GM19452 (cell line): ENCODE data around the gene VPS51.

Source experiments
- ATAC-seq: cut with Tn5 transposase; IDR thresholded peaks from one replicate; pipeline ENCODE4 v1.9.1; 2021; ENCODE audit not compliant: unreplicated experiment

The VPS51 gene

DNA sequence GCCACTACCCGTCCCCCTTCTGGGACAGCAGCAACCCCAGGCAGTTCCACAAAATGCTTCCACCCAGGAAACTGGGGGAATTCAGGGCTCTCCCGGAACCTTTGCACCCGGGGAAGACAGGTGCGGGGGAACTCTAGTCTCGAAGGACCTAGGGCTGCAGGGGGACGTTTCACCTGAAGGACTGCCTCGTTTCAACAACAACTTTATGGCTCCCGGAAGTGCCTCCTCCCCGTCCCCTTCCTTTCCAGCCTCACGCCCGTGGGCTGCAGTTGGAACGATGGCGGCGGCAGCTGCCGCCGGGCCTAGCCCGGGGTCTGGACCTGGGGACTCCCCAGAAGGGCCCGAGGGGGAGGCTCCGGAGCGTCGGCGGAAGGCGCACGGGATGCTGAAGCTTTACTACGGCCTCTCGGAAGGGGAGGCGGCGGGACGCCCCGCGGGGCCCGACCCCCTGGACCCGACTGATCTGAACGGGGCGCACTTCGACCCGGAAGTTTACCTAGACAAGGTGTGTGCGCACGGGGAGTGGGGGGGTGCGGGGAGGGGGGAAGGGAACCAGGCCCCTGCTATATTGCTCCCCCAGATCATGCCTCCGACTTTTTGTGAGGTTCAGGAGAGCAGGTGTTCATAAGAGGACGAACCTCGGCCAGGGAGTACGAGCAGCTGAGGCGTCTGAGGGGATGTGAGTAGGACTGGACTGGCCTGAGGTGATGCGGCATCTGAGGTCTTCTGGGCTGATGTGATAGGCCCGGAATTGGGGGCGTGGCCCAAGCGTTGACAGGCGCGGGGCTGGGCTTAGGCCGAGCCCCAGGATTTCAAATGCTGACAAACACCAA is at the start of gene VPS51:
TSS of gene VPS51 (plus strand) at position 241 of the 833 bp plus-strand sequence. CDS start at position 278, 37 bp downstream.
- ATAC-seq, result peak; percentile 81

DNA sequence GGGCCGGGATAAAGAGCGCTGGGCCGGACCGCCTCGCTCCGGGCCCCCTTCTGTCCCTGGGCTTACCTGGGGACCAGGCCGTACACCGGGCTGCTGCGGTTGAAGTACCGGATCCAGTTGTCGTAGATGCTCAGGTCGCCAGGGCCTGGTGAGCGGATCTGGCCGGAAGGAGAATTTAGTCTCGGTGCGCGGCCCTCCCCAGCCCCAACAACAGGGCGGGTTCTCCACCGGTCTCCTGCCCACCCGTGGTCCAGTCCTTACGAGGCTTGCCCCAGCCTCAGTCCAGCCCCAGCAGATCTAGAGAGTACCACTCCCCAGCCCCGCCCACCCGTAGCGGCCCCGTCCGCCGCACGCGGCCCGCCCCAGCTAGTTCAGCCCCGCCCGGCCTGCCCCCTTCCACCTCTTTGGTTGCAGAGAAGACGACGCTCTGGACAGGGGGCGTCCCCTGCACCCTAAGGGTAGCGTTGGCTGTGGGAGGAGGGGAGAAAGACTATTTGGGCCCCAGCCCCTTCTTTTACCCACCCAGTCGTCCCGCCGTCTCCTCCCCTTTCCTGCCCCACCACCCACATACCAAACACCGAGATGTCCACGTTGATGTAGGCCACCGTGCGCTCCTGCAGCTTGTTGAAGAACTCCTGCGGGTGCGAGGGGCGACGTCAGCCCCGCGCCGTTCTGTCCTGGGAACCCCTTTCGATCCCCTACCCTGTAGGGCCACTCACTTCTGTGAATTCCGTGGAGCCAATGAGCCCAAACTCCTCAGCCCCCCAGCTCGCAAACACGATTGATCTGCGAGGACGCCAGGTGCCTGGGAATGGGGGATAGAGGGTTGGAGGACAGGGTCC is 48.2 kb upstream of the VPS51 start:
- no peak for ATAC-seq

DNA sequence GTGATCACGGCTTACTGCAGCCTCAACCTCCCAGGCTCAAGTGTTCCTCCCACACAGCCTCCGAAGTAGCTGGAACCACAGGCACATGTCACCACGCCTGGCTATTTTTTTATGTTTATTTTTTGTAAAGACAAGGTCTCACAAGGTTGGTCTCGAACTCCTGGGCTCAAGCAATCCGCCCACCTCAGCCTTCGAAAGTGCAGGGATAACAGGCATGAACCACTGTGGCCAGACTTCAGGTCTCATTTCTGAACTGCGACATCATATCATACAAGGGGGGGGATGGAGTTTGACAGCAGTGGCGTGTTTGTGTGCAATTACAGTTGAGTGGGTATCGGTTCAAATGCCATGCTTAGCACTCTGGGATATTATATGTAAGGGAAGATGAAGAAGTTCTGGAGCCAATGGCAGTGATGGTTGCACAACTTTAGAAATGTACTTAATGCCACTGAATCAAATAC is 44.6 kb upstream of the VPS51 start:
- no peak for ATAC-seq

DNA sequence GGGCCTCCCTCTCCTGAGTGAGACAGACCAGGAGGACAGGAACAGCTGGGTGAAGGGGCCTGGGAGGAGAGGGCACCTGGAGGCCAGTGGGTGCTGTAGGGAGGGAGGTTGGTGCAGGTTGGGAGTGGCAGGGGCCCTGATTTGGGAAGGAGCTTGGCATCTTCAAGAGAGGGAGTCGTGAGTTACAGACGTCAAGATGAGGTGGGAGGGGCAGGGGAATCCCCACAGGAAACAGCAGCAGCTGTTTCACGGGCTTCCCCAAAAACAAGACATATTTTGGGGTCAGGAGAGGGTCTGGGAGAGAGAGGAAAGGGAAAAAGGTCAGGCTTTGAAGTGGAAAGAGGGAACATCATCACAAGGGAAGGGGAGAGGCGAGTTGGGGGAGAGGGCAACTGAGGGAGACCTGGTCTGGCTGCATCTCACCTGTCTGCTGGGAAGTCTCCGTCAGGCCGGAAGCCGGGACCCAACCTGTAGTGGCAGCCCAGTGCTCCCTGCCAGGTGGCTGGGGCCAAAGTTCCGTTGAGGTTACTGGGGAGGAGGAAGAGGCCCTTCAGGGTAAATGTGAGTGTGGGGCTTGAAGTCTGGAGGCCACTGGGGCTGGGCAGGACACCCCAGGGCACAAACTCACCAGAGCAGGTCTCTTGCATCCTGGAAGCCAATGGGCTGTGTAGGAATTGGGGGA is 42.0 kb upstream of the VPS51 start:
- no peak for ATAC-seq

DNA sequence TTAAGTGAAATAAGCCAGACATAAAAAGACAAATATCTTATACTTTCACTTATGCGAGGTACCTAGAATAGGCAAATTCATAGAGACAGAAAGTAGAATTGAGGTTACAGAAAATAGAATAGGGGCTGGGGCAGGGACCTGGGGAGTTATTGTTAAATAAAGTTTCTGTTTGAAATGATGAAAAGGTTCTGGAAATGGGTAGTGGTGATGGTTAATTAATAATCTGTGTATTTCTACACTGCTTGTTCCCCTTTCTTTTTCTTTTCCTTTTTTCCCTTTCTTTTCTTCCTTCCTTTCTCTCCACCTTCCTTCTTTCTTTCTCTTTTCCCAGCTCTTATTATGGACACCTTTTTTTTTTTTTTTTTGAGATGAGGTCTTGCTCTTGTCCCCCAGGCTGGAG is 40.5 kb upstream of the VPS51 start:
- ATAC-seq, result no peak

DNA sequence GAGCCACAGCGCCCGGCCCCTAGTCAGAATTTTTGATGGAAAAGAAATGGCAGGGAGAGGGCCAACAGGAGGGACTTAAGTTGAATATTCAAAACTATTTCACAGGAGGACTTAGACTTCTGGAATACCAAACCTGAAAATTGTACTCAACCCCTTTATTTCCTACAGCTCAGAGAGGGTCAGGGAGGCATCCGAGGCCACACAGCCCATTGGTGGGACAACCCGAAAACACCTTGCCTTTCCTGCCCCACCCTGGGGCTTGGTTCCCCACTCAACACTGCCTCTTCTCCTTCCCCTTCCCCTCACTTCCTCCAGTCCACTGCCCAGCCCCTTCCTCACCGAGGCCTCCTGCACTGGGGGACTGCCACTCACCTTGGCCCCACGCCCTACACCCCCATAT is 39.0 kb upstream of the VPS51 start:
- no peak for ATAC-seq

DNA sequence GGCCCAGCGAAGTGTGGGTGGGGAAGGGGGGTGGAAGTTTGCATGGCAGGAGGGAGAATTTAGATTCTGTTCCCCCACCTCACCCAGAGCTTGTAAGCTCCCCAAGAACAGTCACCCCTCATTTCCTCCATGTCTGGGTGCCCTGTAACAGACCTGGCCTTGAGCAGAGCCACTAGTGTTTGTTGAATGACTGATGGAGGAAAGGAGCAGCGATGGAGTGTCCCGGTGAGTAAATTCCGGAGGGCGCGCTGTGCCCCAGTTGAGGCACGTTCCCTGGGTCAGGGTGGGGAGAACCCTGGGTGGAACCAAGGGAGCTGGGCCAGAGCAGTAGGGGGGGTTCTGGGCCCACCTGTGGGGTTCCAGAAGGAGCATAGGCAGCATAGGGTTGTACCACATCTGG is 38.5 kb upstream of the VPS51 start:
- ATAC-seq, result no peak

DNA sequence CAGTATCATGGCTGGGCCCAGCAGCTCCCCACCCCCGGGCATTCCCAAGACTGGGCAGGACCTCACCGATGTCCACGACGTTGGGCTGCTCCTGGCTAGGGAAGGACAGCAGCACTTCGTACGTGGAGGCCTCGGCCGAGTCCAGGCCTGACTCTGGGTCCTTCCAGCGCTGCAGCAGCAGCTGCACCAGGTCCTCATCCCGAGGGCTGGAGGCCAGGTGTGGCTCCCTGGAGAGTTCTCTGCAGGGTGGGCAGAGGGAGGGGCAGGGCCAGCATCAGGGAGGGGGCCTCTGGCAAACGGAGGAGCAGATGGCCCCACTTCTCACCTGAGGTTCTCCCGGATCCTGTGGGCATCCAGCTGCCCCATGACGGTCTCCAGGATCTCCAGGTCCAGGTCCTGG is 38.0 kb upstream of the VPS51 start:
- no peak for ATAC-seq

DNA sequence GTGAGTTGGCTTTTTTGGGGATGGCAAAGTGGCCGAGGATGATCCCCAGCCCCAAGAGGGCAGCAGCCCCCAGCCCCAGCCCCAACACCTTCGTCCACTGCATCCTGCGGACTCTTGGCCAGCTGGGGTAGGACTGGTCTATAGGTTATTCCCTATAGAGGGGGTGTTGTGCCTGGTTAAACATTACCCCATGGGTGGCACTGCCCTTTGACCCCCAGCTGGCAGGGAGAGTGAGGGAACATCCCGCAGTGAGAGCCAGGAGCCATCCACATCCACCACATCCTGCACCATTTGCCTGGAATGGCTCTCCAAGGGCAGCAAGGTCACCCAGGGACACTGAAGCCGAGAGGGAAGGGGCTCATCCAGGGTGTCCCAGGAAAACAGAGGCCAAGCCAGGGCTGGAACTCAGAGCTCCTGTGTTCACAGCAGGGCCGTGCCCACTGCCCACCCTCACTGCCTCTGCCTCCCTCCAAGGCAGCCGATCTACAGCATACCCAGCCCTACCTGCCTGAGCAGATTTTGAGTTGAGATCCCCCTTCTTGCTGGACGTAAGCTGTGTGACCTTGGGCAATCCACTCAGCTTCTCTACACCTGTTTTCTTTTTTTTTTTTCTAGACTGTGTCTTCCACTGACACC is 37.5 kb upstream of the VPS51 start, which contains the start of gene NAALADL1:
TSS of gene NAALADL1 (minus strand) at position 135 of the 636 bp plus-strand sequence. CDS start at position 103, 32 bp downstream.
- ATAC-seq, result no peak

DNA sequence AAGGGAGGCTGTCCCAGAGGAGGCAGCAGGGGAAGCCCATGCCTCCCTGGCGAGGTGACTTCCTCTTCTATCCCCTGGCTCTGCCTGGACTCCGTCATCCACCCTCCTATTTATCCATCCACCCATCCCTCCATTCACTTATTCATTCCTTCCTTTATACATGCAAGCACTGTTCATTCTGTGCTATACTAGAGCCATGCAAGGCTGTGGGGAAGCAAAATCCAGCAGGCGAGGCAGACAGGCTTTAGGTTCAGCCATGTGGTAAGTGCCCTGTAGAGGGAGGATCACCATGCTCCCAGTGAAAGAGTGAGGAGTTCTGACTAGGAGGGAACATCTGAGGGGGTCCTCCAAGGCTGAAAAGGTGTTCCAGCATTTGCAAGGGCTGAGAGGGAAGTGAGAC is 36.5 kb upstream of the VPS51 start:
- no peak for ATAC-seq

DNA sequence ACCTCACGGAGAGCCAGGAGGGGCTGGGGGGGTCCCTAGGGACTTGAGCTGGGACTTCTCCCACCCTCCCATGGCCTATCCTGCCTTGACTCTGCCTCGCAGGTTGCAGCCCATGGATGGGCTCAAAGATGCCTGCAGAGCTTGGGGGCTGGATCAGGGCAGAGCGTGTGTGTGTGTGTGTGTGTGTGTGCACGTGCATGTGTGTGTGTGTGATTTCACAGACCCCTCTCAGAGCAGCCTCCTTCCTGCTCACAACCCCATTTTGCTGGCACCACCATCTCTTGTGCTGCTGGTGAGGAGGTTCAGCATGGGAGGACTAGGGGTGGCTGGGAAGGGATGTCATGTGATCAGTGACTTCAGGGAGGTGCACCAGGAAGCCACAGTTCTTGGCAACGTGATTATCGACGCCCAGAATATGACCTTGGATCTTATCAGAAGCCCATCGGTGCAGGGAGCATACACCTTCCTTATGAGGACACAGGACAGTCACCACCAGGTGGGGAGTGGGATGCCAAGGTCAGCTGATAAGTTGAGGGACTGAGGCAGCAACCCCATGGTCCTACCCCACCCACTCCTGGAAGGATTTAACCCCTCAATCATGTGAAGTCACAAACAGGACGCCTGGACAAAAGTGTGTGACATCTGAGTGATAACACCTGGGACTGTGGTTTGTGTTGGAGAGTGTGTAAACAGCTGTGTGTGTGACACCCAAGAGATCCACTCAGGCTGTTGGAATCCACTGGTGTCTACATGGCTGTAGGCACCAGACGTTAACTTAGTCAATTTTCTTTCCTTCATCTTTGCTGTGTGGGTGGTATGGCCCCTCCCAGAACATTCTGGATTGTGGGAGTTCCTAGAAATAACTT is 35.8 kb upstream of the VPS51 start:
- no peak for ATAC-seq

DNA sequence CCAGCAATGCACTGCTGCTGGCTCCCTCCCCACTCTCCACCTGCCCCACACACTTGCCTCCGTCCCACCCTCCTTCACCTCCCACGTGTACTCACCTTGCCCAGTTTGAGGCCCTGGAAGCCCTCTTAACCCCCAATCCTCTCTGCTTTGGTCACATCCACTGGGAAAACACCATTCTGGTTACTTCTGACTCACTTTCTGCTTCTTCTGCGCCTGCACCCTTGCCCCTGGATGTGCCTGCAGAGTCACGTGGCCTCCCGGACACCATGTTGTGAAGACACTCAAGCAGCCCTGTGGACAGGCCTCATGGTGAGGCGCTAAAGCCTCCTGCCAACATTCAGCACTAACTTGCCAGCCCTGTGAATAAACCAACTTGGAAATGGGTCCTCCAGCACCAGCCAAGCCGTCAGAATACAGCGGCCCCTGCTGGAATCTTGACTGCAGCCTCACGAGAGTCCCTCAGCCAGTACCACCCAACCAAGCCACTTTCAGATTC is 35.1 kb upstream of the VPS51 start:
- no peak for ATAC-seq

DNA sequence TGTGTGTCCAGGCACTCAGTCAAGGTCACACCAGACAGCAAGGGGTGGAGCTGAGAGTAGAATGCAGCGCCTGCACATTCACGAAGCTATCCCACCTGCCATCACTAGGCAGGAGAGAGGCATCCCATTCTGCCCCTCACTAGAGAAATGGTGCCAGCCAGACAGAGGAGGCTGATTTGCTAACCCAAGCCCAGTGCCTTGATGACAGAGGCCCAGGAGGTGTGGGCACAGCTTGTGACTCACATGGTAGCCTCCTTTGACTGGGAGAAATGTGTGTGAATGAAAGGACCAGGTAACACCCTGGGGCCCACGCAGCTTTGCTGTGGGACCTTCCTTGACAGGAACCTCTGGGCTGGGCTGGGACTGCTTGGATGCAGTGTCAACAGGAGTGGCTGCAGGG is 32.5 kb upstream of the VPS51 start:
- ATAC-seq, result no peak

DNA sequence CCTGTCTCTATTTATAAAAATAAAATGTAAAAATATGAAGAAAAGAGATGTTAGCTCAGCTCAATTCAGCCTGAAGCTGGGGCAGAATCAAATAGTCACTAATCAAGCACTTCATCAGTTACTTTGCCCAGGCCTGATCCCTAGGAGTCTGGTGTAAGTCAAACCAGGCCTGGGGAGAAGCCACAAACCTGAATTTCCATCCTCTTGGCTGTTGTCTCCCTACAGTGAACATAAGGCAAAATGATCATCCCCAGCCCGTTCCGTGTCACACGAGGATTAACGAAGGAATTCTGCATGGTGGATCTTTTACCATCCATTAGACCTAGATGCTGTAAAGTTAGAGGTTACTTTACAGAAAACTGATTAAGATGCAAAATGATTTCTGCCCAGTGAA is 31.2 kb upstream of the VPS51 start:
- no peak for ATAC-seq

DNA sequence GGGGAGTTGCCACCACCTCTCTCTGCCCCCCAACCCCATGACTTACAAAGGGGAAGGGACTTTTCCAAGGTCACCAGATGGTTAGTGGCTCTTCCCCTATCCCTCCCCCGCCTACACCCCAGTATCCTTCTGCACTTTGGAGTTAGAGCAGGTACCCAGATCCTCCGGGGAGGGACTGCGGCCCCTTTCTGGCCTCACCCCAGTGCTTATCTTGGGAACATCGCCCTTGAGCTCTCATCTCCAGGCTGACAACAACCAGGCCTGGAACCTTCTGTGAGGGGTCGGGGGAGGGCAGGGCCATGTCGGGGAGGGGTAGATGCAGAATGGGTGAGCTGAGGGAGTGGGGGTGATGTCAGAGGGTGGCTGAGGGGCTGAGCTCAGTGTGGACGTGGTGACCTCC is 30.2 kb upstream of the VPS51 start:
- ATAC-seq, result no peak

DNA sequence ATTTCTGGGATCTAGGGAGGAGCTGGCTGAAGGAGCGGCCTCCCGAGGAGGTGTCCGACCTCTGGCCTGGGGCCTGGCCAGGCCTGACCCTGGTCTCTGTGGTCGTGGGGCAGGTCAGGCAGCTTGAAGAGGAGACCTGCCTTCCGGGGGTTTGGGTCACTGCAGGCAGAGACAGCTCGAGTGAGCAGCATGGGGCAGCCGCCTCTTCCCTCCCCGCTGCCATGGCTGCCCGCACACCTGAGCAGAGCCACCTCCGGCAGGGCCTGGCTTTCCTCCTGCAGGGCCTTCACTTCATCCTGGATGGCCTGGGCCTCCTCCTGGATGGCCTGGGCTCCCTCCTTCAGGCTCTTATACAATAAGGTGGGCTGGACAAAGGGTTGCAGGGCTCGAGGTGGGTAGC is 29.7 kb upstream of the VPS51 start:
- ATAC-seq, result no peak

DNA sequence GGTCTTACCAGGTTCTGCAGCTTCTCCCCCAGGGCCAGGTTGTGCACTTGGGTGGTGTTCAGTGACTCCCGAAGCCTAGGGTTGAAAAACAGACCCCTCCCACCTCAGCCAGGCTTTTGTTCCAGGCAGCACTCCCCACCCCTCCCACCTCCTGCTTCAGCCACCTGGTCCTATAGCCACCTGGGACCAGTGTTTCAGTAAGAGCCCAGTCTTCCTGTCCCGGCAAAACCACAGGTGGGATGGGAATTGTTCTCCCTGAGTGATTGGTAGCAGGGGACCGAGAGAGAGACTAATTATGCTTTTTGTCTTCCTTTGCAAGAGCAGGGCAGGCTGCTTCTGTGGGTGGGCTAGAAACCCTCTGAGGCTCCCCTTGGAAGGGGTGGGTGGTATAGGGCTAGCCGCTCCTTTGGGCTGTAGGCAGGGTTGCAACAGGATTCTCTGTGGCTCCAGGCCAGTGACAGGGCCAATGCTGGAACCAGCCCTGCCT is 29.2 kb upstream of the VPS51 start:
- ATAC-seq, result no peak

DNA sequence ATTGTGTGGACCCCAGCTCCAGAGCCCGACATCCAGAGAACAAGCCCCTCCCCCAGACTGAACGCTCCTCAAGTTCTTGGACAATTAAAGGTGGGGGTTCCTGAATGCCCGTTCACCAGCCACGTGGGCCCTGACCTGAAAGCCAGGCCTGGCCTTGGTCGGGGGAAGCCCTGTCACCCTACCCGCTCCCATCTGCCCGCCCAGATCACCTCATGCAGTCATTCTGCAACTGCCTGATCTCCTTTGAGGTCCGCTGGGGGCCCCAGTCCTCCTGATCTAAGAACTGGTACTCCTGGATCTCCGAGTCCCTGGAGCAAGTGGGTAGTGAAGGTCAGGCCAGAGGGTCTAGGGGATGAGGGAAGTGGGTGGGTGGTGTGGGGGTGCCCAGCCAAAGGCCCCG is 28.6 kb upstream of the VPS51 start:
- ATAC-seq, result no peak

DNA sequence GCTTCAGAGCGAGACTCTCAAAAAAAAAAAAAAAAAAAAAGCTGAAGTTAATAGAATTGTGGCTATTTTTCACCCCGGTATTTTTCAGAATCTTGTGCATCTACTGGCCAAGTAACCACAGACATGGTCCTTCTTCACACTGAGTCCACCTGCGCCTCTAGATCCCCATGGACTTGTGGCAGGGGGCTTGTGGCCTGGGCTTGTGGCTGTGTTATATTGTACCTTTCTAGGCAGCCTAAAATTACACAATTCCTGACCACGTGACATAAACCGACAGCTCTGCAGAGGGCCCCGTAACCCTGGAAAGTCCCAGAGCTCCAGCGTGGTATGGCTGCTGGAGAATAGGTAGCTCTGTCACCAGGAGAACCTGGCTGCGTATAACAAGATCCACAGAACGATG is 26.8 kb upstream of the VPS51 start:
- no peak for ATAC-seq
